SH-SY5Y (cell line): ENCODE data around the gene NRARP.

Source experiments
- GATA2 ChIP-seq: IDR thresholded peaks from 2 replicates; pipeline ENCODE4 v1.6.1; 2011; ENCODE audit warnings: mild to moderate bottlenecking, low read depth, low read length
- GATA3 ChIP-seq: IDR thresholded peaks from 2 replicates; pipeline ENCODE4 v1.6.1; 2011; ENCODE audit warnings: low read depth, mild to moderate bottlenecking, low read length, moderate library complexity

DNA sequence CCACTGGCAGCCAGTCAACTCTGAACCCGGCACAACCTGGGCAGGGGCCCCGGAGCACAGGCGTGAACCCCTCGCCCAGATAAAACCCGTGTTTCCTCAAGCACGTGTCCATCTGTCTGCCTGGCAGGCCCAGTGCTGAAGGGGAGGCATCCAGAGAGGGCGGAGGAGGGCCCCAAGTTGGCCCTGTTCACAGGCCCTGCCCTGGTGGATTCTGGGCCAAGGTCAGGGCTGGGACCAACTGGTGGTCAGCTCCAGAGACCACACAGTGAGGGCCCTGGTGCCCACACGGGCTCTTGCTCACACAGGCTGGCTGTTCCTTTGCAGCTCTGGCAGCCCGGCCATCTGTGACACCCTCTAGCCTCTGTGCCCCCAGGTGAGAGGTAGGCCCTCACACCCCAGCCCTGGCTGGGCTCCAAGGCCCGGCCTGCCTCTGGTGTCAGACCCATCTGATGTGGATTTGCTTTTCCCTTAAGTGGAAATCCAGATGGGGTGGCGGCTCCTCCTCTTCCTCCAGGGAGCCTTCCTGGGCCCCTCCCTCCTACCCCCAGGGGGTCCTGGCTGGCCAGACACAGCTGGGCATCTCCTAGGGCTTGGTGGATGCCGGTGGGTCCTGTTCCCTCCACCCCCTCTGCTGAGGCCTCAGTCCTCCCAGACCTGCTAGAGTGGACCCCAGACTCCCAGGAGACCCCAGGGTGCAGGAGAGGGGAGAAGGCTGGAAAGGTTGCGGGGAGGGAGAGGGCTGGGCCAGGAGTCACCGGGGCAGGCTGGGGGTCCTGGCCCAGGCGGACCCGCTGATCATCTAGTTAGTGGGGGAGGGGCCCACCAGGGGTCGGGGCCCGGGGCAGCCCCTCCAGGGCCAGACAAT, 51.5 kb downstream of the NRARP start:
- no peak for TF ChIP-seq GATA3
- TF ChIP-seq GATA2 = no peak
